NCI-H446 (cell line): Measurements from ENCODE around the gene JUND.
A peak's percentile ranks its signal among the peaks of the same experiment; 100 is the strongest.

Experiments
- DNase-seq, 2 experiments: peaks; one replicate each; lab custom pipeline; 2025; lab: John Stamatoyannopoulos, UW

Gene JUND

DNA sequence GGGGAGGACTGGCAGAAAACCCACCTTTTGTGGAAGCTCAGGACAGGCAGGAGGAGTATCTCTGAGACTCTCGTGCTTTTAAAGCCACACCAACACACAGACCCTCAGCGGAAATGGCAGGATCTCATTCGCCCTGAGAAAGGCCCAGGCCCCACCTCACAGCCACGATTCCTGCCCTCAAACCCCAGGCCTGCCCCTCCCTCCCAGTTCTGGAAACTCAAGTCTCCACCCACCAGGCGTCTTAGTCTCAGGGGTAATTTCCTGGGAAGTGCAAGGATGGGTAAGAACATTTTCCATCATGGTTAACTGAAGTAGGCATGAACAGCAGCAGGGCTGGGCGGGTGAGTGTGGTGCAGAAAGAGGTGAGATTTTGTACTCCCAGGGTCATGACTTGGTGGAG is 47.2 kb downstream of the JUND start:
- DNase-seq, result no peak

DNA sequence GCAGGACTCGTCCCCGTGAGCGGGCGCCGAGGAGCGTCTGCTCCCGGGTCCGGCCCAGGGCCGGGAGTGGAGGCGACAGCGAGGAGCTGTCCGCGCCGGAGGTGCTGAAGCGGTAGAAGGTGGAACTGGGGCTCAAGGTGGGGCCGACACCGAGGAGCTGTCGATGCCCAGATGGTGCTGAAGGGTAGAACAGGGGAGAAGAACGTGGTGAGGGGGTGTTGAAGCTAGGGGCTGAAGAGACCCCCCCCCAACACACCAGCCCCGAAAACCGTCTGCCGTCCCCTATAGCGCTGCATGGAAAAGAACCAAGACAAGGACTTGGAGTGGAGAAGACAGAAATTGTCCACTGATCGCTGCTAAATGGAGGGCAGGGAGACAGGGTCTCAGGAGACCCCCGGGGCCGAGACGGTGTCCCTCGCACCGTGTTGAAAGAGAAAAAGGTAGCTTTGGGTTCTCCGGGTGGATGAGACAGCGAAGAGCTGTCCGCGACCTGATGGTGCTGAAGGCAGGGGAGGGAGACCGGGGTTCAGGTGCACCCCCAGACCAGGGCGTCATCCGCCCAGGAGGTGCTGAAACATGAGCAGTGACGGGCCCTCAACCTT is 48.1 kb downstream of the JUND start:
- no peak for DNase-seq

GRCh38 chr19:18232540-18233223 is 48.7 kb downstream of the JUND start:
- peak in 1 of 2 experiments; percentile 23 for DNase-seq

DNA sequence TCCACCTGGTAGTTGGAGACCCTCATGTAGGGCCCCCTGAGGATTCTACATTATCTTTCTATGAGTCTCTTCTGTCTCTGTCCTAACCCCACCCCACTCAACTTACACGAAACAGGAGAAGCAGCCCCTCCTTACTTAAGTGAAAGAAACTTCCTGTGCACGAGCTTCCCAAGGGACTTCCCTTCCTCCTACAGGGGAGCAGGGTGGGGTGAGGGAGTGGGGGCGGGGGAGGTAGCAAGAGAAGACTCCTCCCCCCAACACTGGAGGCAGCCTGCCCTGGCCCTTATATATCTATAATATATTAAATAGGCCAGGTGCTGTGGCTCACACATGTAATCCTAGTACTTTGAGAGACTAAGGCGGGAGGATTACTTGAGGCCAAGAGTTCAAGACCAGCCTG is 49.6 kb downstream of the JUND start:
- DNase-seq, result no peak

- no peak for DNase-seq
These were observed 50.3 kb downstream of the JUND start for GRCh38 chr19:18230941-18231734.

DNA sequence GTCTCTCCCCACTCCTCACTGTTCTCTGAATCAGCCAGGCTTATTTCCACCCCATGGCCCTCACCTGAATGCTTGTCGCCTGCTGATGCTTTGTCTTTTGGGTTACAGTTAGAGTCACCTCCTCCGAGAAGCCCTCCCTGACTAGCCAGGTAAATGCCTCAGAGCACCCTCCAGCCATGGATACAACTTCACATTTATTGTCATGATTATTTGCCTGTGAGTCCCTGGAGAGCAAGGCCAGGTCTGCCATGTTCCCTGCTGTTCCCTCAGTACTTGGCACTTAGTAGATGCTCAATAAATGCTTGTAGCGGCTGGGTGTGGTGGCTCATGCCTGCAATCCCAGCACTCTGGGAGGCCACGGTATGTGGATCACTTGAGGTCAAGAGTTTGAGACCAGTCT is 51.5 kb downstream of the JUND start:
- DNase-seq, result no peak
